Stimulated activated effector memory CD8-positive, alpha-beta T cell treated with anti-CD3 and anti-CD28 coated beads, Interleukin-12 subunit alpha, Interleukin-12 subunit beta, amount 100 ng/mL, for 72 hours (primary cell): ENCODE data around the gene ESRRG.
"Not testable (repeated sequence)": the region's sequence is repeated elsewhere in the genome, so short reads cannot be mapped to it uniquely, and the experiment has no call there.

Experiments
- ATAC-seq: fragments of 150-1000 bp; cut with Tn5 transposase; 2 replicates; pipeline ENCODE4 v1.10.0; 2021
- DNase-seq, 2 donors: peaks; one replicate each; pipeline ENCODE4 v3.0.0; 2021 to 2022; ENCODE audit warnings: low spot score in 2 of 2
- H3K27ac Mint-ChIP-seq: one replicate; pipeline ENCODE4 v1.8.0; 2022; ENCODE audit warnings: mild to moderate bottlenecking, mixed read lengths
- H3K36me3 Mint-ChIP-seq: one replicate; pipeline ENCODE4 v1.8.0; 2022; ENCODE audit warnings: mild to moderate bottlenecking, mixed read lengths
- H3K4me1 Mint-ChIP-seq: one replicate; pipeline ENCODE4 v1.8.0; 2022; ENCODE audit warnings: mixed read lengths
- H3K4me3 Mint-ChIP-seq: one replicate; pipeline ENCODE4 v1.8.0; 2022; ENCODE audit warnings: mild to moderate bottlenecking, mixed read lengths
- H3K9me3 Mint-ChIP-seq: one replicate; pipeline ENCODE4 v1.8.0; 2022; ENCODE audit warnings: mixed read lengths

The ESRRG gene

DNA sequence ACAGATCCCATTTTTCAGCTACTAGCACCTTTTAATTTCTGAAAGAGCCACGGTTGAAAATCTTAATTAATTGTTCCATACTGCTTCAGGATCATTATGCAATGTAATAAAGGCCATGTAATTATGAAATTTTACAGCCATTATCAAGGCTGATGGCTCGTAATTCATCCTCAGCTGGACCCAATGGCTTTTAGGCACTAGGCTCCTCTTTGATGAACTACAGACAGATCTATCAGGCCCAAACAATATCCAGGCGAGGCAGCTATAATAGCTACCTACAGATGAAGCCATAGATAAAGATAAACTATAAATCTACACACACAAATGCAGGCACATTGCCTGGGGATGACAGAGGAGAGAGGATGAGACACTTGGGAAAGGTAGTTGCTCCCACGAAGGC lies 189.5 kb downstream of the ESRRG start:
- no peak overlapping the region for H3K27ac Mint-ChIP-seq
- no peaks in the 10 kb centered on the region for H3K36me3 Mint-ChIP-seq
- H3K9me3 Mint-ChIP-seq: peaks cover 23% of the 10 kb centered on the region
- DNase-seq: no peak
- no peaks in the 10 kb centered on the region for H3K4me1 Mint-ChIP-seq
- no peak overlapping the region for H3K4me3 Mint-ChIP-seq
- ATAC-seq: no peak

GRCh38 chr1:216532251-216532798 lies 190.9 kb downstream of the ESRRG start:
- Mint-ChIP-seq H3K9me3 (peaks cover 26% of the 10 kb centered on the region), H3K27ac (no peak overlapping the region), H3K4me3 (no peak overlapping the region), H3K36me3 (no peaks in the 10 kb centered on the region), H3K4me1 (no peaks in the 10 kb centered on the region)
- DNase-seq (no peak), ATAC-seq (no peak)

GRCh38 chr1:216531263-216532239 lies 191.7 kb downstream of the ESRRG start:
- Mint-ChIP-seq H3K4me1 (no peaks in the 10 kb centered on the region), H3K36me3 (no peaks in the 10 kb centered on the region), H3K4me3 (no peak overlapping the region), H3K27ac (no peak overlapping the region), H3K9me3 (peaks cover 24% of the 10 kb centered on the region)
- DNase-seq: no peak
- ATAC-seq: no peak

DNA sequence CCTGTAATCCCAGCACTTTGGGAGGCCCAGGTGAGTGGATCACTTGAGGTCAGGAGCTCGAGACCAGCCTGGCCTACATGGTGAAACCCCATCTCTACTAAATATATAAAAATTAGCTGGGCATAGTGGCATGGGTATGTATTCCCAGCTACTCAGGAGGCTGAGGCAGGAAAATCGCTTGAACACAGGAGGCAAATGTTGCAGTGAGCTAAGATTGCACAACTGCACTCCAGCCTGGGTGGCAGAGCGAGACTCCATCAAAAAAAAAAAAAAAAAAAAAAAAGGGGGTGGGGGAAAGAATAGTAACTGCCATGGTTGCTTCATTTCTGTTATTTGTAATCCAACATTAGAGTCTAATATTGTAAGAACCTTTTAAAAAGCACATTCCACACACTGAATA lies 193.4 kb downstream of the ESRRG start:
- H3K27ac Mint-ChIP-seq, H3K36me3 Mint-ChIP-seq, H3K4me3 Mint-ChIP-seq, DNase-seq, ATAC-seq, H3K4me1 Mint-ChIP-seq: not testable (repeated sequence)
- peaks cover 13% of the 10 kb centered on the region for H3K9me3 Mint-ChIP-seq

- no peaks in the 10 kb centered on the region for H3K36me3 Mint-ChIP-seq
- DNase-seq: no peak
- H3K4me3 Mint-ChIP-seq: no peak overlapping the region
- peaks cover 13% of the 10 kb centered on the region for H3K9me3 Mint-ChIP-seq
- no peak for ATAC-seq
- no peak overlapping the region for H3K27ac Mint-ChIP-seq
- H3K4me1 Mint-ChIP-seq: no peaks in the 10 kb centered on the region
These were observed 194.4 kb downstream of the ESRRG start for GRCh38 chr1:216528816-216529215.

GRCh38 chr1:216523449-216524190 lies 199.6 kb downstream of the ESRRG start:
- no peaks in the 10 kb centered on the region for H3K4me1 Mint-ChIP-seq
- ATAC-seq: no peak
- no peak overlapping the region for H3K27ac Mint-ChIP-seq
- no peak for DNase-seq
- H3K4me3 Mint-ChIP-seq: no peak overlapping the region
- peaks cover 14% of the 10 kb centered on the region for H3K9me3 Mint-ChIP-seq
- H3K36me3 Mint-ChIP-seq: no peaks in the 10 kb centered on the region

- no peaks in the 10 kb centered on the region for H3K36me3 Mint-ChIP-seq
- H3K4me3 Mint-ChIP-seq: no peak overlapping the region
- DNase-seq (no peak), ATAC-seq (no peak)
- no peak overlapping the region for H3K27ac Mint-ChIP-seq
- peaks cover 14% of the 10 kb centered on the region for H3K9me3 Mint-ChIP-seq
- H3K4me1 Mint-ChIP-seq: no peaks in the 10 kb centered on the region
These were observed 200.2 kb downstream of the ESRRG start for GRCh38 chr1:216523043-216523442.

DNA sequence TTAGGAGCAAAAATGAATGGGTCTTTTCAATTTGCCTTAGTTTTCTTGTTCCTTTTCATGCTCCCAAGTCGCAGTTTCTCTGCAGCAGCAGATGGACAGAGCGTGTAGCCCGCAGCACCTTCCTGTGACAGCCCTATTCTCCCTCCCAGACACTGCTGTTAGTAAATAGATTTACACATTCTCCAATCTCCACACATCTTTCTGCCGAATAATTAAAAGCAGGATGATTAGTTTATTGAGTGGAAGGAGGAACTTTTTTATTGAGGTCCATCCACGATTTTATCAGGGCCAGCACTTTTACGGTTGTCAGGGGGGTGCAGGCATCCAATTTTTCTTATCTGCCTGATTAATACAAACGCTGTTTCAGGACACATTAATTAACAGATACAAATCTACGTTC lies 201.8 kb downstream of the ESRRG start:
- ATAC-seq (no peak), DNase-seq (no peak)
- Mint-ChIP-seq H3K9me3 (peaks cover 13% of the 10 kb centered on the region), H3K36me3 (no peaks in the 10 kb centered on the region), H3K4me3 (no peak overlapping the region), H3K27ac (no peak overlapping the region), H3K4me1 (no peaks in the 10 kb centered on the region)

DNA sequence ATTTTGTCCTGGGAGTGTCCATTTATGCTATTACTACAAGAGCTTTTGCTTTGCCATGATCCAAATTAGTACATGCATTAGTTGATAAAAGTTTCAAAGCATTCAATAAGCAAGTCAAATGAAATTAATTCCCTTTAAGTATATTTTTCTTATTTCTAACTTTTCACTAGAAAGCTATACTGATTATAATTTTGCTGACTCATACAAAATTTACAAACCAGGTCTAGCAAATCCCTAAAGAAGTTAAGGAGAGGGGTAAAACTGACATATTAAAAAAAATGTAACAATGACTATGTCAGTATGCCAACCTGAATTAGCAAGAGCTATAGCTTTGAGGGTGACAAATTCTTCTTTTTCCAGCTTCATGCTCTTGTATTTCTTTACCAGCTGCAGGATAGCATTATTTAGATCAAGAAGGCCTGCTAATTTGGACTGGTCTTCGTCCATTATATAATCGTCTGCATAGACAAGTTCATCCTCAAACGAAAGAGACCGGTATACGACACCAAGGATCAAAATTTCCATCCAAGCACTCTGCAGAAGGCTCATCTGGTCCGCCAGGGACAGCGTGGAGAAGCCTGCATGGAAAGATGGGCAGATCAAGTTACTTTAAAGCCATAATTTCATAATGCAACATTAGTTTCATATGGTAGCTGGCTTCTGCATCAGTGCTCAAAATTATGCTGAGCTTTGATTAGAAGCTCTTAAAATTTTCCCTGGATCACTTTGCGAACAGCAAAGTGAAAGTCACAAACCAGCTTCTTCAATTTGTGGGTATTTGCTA lies 204.2 kb downstream of the ESRRG start:
- no peaks in the 10 kb centered on the region for H3K4me1 Mint-ChIP-seq
- no peak overlapping the region for H3K4me3 Mint-ChIP-seq
- DNase-seq (no peak), ATAC-seq (no peak)
- H3K9me3 Mint-ChIP-seq: peaks cover 11% of the 10 kb centered on the region
- no peak overlapping the region for H3K27ac Mint-ChIP-seq
- no peaks in the 10 kb centered on the region for H3K36me3 Mint-ChIP-seq

DNA sequence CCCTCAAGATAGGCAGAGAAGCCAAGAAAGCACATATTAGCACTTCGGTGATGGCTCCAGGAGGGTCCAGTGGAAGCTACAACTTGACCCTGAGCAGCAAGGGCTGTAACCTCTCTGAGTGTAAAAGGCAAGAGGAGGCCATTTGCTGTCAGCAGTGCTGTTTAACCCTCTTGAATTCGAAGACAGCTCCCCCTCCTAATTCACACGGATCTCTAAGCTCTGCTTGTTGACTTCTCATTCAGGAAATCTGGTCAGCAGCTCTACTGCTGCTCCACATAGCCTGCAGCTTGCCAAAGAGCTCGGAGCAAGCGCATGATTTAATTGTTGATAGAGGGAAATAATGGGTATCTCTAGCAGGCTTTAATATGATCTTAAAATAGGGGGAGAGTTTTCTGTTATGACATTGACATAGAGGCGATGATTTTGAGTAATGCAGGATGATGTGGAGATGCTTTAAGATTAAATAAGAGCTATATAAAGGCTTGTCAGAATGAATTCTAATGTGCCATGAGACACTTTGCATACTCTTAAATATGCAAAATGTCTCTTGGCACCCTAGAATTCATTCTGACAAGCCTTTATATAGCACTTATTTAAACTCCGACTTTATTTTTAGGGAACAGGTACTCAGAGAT lies 220.6 kb downstream of the ESRRG start:
- no peak for ATAC-seq
- Mint-ChIP-seq H3K27ac (no peak overlapping the region), H3K9me3 (peaks cover 10% of the 10 kb centered on the region), H3K4me3 (no peak overlapping the region), H3K4me1 (no peaks in the 10 kb centered on the region), H3K36me3 (no peaks in the 10 kb centered on the region)
- no peak for DNase-seq

DNA sequence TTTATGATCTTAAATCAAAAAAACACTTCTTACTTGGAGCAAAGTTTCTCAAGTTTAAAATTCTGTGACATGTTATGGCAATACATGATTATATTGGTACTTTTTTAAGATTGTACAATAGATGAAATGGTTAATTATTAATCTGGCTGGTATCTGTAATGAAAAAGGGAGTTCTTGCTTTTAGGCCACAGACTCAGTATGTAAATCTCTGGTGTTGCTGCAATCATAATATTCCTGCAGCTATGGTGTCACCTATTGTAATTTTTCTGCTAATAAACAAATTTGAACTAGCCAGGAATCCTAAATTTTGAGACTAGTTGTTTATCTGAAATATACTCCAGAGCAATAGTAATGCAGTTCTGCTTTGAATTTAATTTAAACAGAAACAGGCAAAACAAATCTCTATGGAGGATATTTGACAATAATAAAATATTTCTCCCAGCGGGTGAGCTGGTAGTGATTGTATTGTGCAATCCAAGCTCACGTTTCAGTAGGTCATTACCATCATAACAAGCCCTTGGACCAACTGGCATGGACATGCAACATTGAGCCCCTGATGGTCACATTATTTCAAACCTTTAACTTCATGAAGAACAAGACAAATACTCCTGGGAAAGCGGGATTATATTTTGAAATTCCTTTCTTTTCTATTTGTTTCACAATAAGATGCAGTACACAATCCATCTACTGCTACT lies 222.8 kb downstream of the ESRRG start:
- Mint-ChIP-seq H3K9me3 (peaks cover 10% of the 10 kb centered on the region), H3K27ac (no peak overlapping the region), H3K4me3 (no peak overlapping the region), H3K4me1 (no peaks in the 10 kb centered on the region), H3K36me3 (no peaks in the 10 kb centered on the region)
- DNase-seq (no peak), ATAC-seq (no peak)

DNA sequence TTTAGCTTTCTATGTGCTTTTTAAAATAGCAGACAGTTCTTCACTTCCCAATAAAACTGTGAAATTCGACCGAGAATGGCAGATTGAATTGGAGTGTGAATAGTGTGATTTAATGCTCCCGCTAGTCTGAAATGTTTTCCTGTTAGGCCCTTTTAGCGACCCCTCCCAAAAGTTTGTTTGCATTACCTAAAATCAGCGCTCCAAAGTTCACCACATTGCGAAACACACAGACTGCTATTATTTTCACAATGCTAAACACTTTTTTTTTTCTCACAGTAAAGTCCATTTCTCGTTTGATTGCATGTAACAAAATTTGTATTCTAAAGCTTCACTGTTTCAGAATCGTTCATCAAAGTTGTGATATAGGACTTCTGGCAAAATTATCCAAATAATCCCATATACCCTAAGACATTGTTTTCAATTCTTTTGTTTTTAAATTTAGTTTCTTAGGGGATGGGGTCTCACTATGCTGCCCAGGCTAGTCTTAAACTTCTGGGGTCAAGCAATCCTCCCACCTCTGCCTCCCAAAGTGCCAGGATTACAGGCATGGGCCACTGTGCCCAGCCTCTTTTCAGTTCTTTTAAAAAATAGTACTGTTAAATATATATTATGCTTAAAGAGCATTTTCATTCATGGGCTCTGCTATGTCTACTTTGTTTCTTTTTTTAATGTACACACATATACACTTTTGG lies 223.5 kb downstream of the ESRRG start:
- Mint-ChIP-seq H3K4me1 (no peaks in the 10 kb centered on the region), H3K27ac (no peak overlapping the region), H3K9me3 (peaks cover 12% of the 10 kb centered on the region), H3K36me3 (no peaks in the 10 kb centered on the region), H3K4me3 (no peak overlapping the region)
- ATAC-seq (no peak), DNase-seq (no peak)

GRCh38 chr1:216498277-216498676 lies 225.0 kb downstream of the ESRRG start:
- no peak overlapping the region for H3K4me3 Mint-ChIP-seq
- H3K4me1 Mint-ChIP-seq: no peaks in the 10 kb centered on the region
- H3K27ac Mint-ChIP-seq: no peak overlapping the region
- H3K36me3 Mint-ChIP-seq: no peaks in the 10 kb centered on the region
- ATAC-seq: no peak
- DNase-seq: no peak
- peaks cover 14% of the 10 kb centered on the region for H3K9me3 Mint-ChIP-seq

- H3K4me3 Mint-ChIP-seq: no peak overlapping the region
- DNase-seq (no peak), ATAC-seq (no peak)
- H3K9me3 Mint-ChIP-seq: peaks cover 17% of the 10 kb centered on the region
- no peaks in the 10 kb centered on the region for H3K36me3 Mint-ChIP-seq
- no peaks in the 10 kb centered on the region for H3K4me1 Mint-ChIP-seq
- H3K27ac Mint-ChIP-seq: no peak overlapping the region
These were observed 238.2 kb downstream of the ESRRG start for GRCh38 chr1:216485042-216485441.
